ENCODE results near the gene FOXQ1.

Gene FOXQ1

GRCh38 chr6:1281746-1282145 lies 30.2 kb upstream of the FOXQ1 start:
- DNase-seq (ENCODE audit: low read depth), result no peak
- H3K4me3 ChIP-seq (ENCODE audit: low read length), result no peak overlapping the region
- TF ChIP-seq CTCF (conservative IDR thresholded peaks at IDR 0.05; ENCODE audit: low read length), result no peak

DNA sequence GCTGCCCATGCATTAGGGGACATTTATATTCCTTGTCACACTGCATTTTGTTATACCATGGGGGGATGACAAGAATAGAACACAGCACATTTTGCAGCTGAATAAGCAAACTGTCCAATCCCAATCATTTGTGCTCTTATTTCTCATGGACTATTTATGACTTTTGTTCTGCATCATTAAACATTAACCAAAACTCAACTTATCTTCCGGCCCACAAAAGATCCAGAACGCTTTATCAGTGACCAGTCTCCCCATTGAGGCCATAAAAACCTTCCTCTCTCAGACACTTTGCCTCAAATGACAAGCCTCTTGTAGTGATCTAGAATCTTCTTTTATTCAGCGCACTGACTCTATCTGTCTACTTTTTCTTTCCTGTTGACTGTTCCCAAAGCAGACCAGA lies 28.4 kb upstream of the FOXQ1 start:
- DNase-seq (ENCODE audit: low read depth), result no peak
- no peak for TF ChIP-seq CTCF (conservative IDR thresholded peaks at IDR 0.05; ENCODE audit: low read length)
- H3K4me3 ChIP-seq (ENCODE audit: low read length), result no peak overlapping the region

- no peak overlapping the region for H3K4me3 ChIP-seq (ENCODE audit: low read length)
- peak; percentile 31 for TF ChIP-seq CTCF (conservative IDR thresholded peaks at IDR 0.05; ENCODE audit: low read length)
- DNase-seq (ENCODE audit: low read depth), result no peak
These were observed 26.3 kb upstream of the FOXQ1 start for GRCh38 chr6:1285556-1285955.

- H3K4me3 ChIP-seq (ENCODE audit: low read length), result no peak overlapping the region
- TF ChIP-seq CTCF (conservative IDR thresholded peaks at IDR 0.05; ENCODE audit: low read length), result no peak
- peak; percentile 95 for DNase-seq (ENCODE audit: low read depth)
These were observed 25.9 kb upstream of the FOXQ1 start for GRCh38 chr6:1285956-1286355.

- TF ChIP-seq CTCF (conservative IDR thresholded peaks at IDR 0.05; ENCODE audit: low read length), result no peak
- H3K4me3 ChIP-seq (ENCODE audit: low read length), result no peak overlapping the region
- DNase-seq (ENCODE audit: low read depth), result peak; percentile 93
These were observed 24.8 kb upstream of the FOXQ1 start for GRCh38 chr6:1287103-1287591.

DNA sequence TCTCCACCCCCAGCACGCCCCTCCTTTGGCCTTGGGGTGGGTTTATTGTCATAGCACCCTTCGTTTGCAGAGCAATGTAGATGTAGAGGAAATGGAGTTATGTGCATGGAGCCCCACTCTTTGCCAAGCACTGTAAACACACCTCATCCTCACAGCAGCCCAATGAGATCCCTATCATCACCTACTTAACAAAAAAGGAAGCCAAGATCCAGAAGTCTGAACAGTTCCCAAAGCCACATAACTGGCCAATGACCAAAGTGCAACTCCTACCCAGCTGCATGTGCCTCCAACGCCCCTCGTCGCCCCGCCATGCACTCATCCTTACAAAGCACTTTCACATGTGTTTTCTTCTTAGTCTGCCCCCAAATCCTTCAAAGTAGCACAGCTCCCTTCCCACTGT lies 21.8 kb upstream of the FOXQ1 start:
- no peak for TF ChIP-seq CTCF (conservative IDR thresholded peaks at IDR 0.05; ENCODE audit: low read length)
- H3K4me3 ChIP-seq (ENCODE audit: low read length), result no peak overlapping the region
- no peak for DNase-seq (ENCODE audit: low read depth)

DNA sequence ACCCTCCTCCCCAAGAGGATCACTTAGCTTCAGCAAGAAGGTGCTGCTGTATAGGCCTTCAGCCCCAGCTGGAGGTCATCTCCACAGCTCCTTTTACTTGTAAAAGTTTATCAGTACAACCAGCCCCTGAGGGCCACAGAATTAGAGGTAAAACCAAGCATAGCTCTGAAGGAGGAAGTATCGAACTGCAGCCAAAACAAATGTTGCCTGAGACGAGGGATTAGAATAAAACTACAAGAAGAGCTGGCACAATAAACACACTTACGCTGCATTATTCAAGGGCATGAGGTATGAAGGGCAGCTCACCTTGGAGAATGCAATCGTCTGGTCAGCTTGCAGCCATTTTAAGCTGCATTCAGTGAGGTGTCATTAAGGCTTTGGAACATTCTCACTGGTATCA lies 21.1 kb upstream of the FOXQ1 start:
- no peak for DNase-seq (ENCODE audit: low read depth)
- TF ChIP-seq CTCF (conservative IDR thresholded peaks at IDR 0.05; ENCODE audit: low read length), result no peak

More for the DNA sequence above, 21.1 kb upstream of the FOXQ1 start:
- H3K4me3 ChIP-seq (ENCODE audit: low read length), result no peak overlapping the region

Data from AG10803 (cell line).